Hematopoietic multipotent progenitor cell treated with erythropoietin and hydrocortisone succinate and interleukin-3 and kit ligand, for 17 days (in vitro differentiated cells): ENCODE results near the gene DCLK1.

Experiments
- DNase-seq: peaks from one replicate; pipeline ENCODE4 v3.0.0-alpha.2; 2015; ENCODE audit warnings: low spot score

DCLK1 gene

GRCh38 chr13:36038785-36039555 is 92.2 kb downstream of the DCLK1 start:
- no peak for DNase-seq

GRCh38 chr13:36033035-36033434 is 98.1 kb downstream of the DCLK1 start:
- DNase-seq, result no peak

GRCh38 chr13:36031490-36031889 is 99.7 kb downstream of the DCLK1 start:
- DNase-seq, result no peak

GRCh38 chr13:36030670-36031331 is 100.4 kb downstream of the DCLK1 start:
- no peak for DNase-seq

GRCh38 chr13:36029166-36029565 is 102.0 kb downstream of the DCLK1 start:
- no peak for DNase-seq

- DNase-seq, result no peak
Observed at GRCh38 chr13:36028359-36029025, 102.7 kb downstream of the DCLK1 start.

- DNase-seq, result no peak
Observed at GRCh38 chr13:36026531-36026930, 104.7 kb downstream of the DCLK1 start.

GRCh38 chr13:36014763-36015162 is 116.4 kb downstream of the DCLK1 start:
- DNase-seq, result no peak

- DNase-seq, result no peak
Observed at GRCh38 chr13:36006894-36007675, 124.1 kb downstream of the DCLK1 start.

- DNase-seq, result no peak
Observed at GRCh38 chr13:36006347-36006746, 124.8 kb downstream of the DCLK1 start.

GRCh38 chr13:36001561-36001960 is 129.6 kb downstream of the DCLK1 start:
- no peak for DNase-seq

GRCh38 chr13:36000028-36000427 is 131.2 kb downstream of the DCLK1 start:
- no peak for DNase-seq

GRCh38 chr13:35996360-35996759 is 134.8 kb downstream of the DCLK1 start:
- DNase-seq, result no peak

GRCh38 chr13:35995136-35995535 is 136.0 kb downstream of the DCLK1 start:
- no peak for DNase-seq

GRCh38 chr13:35994131-35994966 is 136.8 kb downstream of the DCLK1 start:
- DNase-seq, result no peak

GRCh38 chr13:35993686-35994085 is 137.5 kb downstream of the DCLK1 start:
- no peak for DNase-seq

- DNase-seq, result no peak
Observed at GRCh38 chr13:35992964-35993363, 138.2 kb downstream of the DCLK1 start.

GRCh38 chr13:35990196-35990595 is 141.0 kb downstream of the DCLK1 start:
- no peak for DNase-seq

- DNase-seq, result no peak
Observed at GRCh38 chr13:35988648-35989081, 142.5 kb downstream of the DCLK1 start.

- no peak for DNase-seq
Observed at GRCh38 chr13:35987572-35988513, 143.3 kb downstream of the DCLK1 start.
